Fibroblast of lung (primary cell): ENCODE data around the gene PPP1R15B.

Source experiments
- EZH2 ChIP-seq: IDR thresholded peaks from 2 replicates; pipeline ENCODE4 v1.5.1; 2012; ENCODE audit warnings: low read length, control low read depth, mild to moderate bottlenecking; ENCODE audit errors: missing control alignments
- TF ChIP-seq, protein P1 (sequence below), 2 donors: IDR thresholded peaks in 1 of 2; conservative IDR thresholded peaks in 1 of 2; 1 replicate in 1 of 2; 2 replicates in 1 of 2; pipeline ENCODE4 v1.5.1; 2011 to 2012; ENCODE audit warnings: low read length in 2 of 2, control low read depth in 1 of 2, inconsistent platforms in 1 of 2, low read depth in 1 of 2, mild to moderate bottlenecking in 1 of 2

DNA sequence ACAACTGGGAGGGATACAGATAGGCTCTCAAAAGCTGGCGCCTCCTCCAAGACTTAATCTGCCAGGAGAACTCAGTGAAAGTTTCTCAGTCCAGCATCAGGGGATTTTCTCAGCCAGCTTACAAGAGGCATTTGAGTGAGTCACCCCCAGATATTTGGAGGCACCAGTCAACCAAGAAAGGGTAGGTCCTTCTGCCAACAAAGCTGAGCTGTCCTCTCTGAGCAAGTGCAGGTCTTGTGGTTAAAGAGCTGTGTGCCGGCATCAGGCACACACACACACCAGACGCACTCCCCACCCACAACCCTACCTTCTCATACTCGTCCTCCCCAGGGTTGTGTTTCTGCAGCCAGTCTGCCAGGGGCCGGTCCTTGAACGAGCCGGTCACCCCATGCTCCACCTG, 27.0 kb upstream of the PPP1R15B start:
- TF ChIP-seq EZH2 = no peak
- TF ChIP-seq, protein P1, sequence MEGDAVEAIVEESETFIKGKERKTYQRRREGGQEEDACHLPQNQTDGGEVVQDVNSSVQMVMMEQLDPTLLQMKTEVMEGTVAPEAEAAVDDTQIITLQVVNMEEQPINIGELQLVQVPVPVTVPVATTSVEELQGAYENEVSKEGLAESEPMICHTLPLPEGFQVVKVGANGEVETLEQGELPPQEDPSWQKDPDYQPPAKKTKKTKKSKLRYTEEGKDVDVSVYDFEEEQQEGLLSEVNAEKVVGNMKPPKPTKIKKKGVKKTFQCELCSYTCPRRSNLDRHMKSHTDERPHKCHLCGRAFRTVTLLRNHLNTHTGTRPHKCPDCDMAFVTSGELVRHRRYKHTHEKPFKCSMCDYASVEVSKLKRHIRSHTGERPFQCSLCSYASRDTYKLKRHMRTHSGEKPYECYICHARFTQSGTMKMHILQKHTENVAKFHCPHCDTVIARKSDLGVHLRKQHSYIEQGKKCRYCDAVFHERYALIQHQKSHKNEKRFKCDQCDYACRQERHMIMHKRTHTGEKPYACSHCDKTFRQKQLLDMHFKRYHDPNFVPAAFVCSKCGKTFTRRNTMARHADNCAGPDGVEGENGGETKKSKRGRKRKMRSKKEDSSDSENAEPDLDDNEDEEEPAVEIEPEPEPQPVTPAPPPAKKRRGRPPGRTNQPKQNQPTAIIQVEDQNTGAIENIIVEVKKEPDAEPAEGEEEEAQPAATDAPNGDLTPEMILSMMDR (conservative IDR thresholded peaks at IDR 0.05 in 1 of 2, IDR thresholded peaks at IDR 0.05 in 1 of 2; ENCODE audit: low read depth in 1 of 2, low read length in 2 of 2) = no peak
